A549 (cell line): ENCODE results near the gene CEP85. TPM values are rescaled to one million over a fixed set of nuclear protein-coding genes. Genes with fewer than 3 reads are reported as not detected.

Source experiments
- ATAC-seq, 2 experiments: fragments of 200-7000 bp in 1 of 2; fragments of >200 bp in 1 of 2; cut with Nextera tagmentation in 1 of 2; cut with Tn5 transposase in 1 of 2; 3 replicates each; pipeline versions ENCODE4 v1.8.0 to v1.9.1; 2018 to 2020; ENCODE audit warnings: mild to moderate bottlenecking in 1 of 2, moderate library complexity in 1 of 2
- CTCF ChIA-PET: fragments of 300-600 bp; sonication (Branson Sonifier 250); formaldehyde crosslinking; extraction: SDS; loops from one replicate; lab custom pipeline; 2021; ENCODE audit warnings: antibody characterized with exemption, inconsistent platforms; lab: Yijun Ruan, JAX
- POLR2A ChIA-PET: fragments of 350-600 bp; formaldehyde crosslinking; extraction: SDS; loops from one replicate; lab custom pipeline; 2021; ENCODE audit warnings: antibody characterized with exemption, inconsistent platforms; lab: Yijun Ruan, JAX
- DNase-seq, 2 experiments: peaks; one replicate each; pipeline versions ENCODE4 v3.0.0 to v3.0.0-alpha.2; 2011 to 2016; ENCODE audit warnings: low read depth in 1 of 2, low spot score in 1 of 2
- FAIRE-seq: peaks from 2 replicates; lab custom pipeline; 2011; peaks lifted over from hg19 to GRCh38; lab: Jason Lieb, UNC
- H3K27ac ChIP-seq, 2 experiments: fragments of >200 bp; sonication (Bioruptor Twin); formaldehyde crosslinking; 3 replicates each; pipeline ENCODE4 v1.5.1; 2016 to 2017
- H3K4me1 ChIP-seq: fragments of >200 bp; sonication (Bioruptor Twin); formaldehyde crosslinking; 3 replicates; pipeline ENCODE4 v1.6.1; 2016
- H3K4me2 ChIP-seq: fragments of >200 bp; sonication (Bioruptor Twin); formaldehyde crosslinking; 3 replicates; pipeline ENCODE4 v1.6.1; 2016
- H3K4me3 ChIP-seq: fragments of >200 bp; sonication (Bioruptor Twin); formaldehyde crosslinking; 3 replicates; pipeline ENCODE4 v1.5.1; 2016
- H3K9me3 ChIP-seq: fragments of >200 bp; sonication (Bioruptor Twin); formaldehyde crosslinking; 3 replicates; pipeline ENCODE4 v1.6.1; 2016
- BHLHE40 ChIP-seq: IDR thresholded peaks from 2 replicates; pipeline ENCODE4 v1.6.1; 2012; ENCODE audit warnings: low read depth, low read length, inconsistent platforms
- CBX8 ChIP-seq: fragments of 200-600 bp; sonication (generic); IDR thresholded peaks from 2 replicates; pipeline ENCODE4 v1.6.1; 2016
- CHD2 ChIP-seq: fragments of 150-350 bp; IDR thresholded peaks from 2 replicates; pipeline ENCODE4 v1.6.1; 2014; ENCODE audit warnings: low read length; ENCODE audit not compliant: partially characterized antibody
- CHD4 ChIP-seq: fragments of 200-600 bp; sonication (generic); IDR thresholded peaks from 2 replicates; pipeline ENCODE4 v1.6.1; 2016; ENCODE audit warnings: antibody characterized with exemption, mild to moderate bottlenecking, borderline replicate concordance
- EHF ChIP-seq: fragments of 250-450 bp; sonication (Bioruptor Pico); IDR thresholded peaks from 2 replicates; pipeline ENCODE4 v1.5.0; 2020; ENCODE audit warnings: mild to moderate bottlenecking
- FOSL2 ChIP-seq, 2 experiments: fragments of 450-650 bp in 1 of 2; fragments of >200 bp in 1 of 2; sonication (Bioruptor Twin) in 1 of 2; formaldehyde crosslinking; IDR thresholded peaks; 2 replicates each; pipeline versions ENCODE4 v1.5.0 to v1.6.1; 2016 to 2020; ENCODE audit warnings: mild to moderate bottlenecking in 1 of 2, moderate library complexity in 1 of 2
- GATA3 ChIP-seq: IDR thresholded peaks from 2 replicates; pipeline ENCODE4 v1.6.1; 2012; ENCODE audit warnings: borderline replicate concordance
- HEYL ChIP-seq: fragments of 250-450 bp; sonication (Bioruptor Pico); IDR thresholded peaks from 2 replicates; pipeline ENCODE4 v1.8.0; 2021; ENCODE audit warnings: mild to moderate bottlenecking, moderate library complexity
- JUN ChIP-seq, 2 experiments: fragments of >200 bp; sonication (Bioruptor Twin); formaldehyde crosslinking; IDR thresholded peaks; 2 replicates in 1 of 2; 3 replicates in 1 of 2; pipeline ENCODE4 v1.6.1; 2016 to 2017
- JUNB ChIP-seq: fragments of >200 bp; sonication (Bioruptor Twin); formaldehyde crosslinking; IDR thresholded peaks from 2 replicates; pipeline ENCODE4 v1.6.1; 2016
- MAFK ChIP-seq: fragments of 450-650 bp; IDR thresholded peaks from 2 replicates; pipeline ENCODE4 v1.6.1; 2014; ENCODE audit not compliant: partially characterized antibody
- MAZ ChIP-seq: fragments of 150-350 bp; IDR thresholded peaks from 2 replicates; pipeline ENCODE4 v1.6.1; 2014; ENCODE audit warnings: antibody characterized with exemption, low read depth, low read length, borderline replicate concordance
- MYC ChIP-seq: IDR thresholded peaks from 2 replicates; pipeline ENCODE4 v1.6.1; 2012; ENCODE audit warnings: mild to moderate bottlenecking, inconsistent platforms, low read length, improper control_type of control experiment, borderline replicate concordance
- NPAS2 ChIP-seq: fragments of 250-450 bp; sonication (Bioruptor Pico); IDR thresholded peaks from 2 replicates; pipeline ENCODE4 v1.8.0; 2022; ENCODE audit warnings: mild to moderate bottlenecking, moderate library complexity, borderline replicate concordance
- RAD21 ChIP-seq, 2 experiments: fragments of >200 bp in 1 of 2; sonication (Bioruptor Twin) in 1 of 2; formaldehyde crosslinking in 1 of 2; IDR thresholded peaks in 1 of 2; conservative IDR thresholded peaks in 1 of 2; 2 replicates in 1 of 2; 3 replicates in 1 of 2; pipeline ENCODE4 v1.6.1; 2012 to 2018; ENCODE audit warnings: inconsistent platforms in 1 of 2
- RFX5 ChIP-seq: fragments of 450-650 bp; IDR thresholded peaks from 2 replicates; pipeline ENCODE4 v1.7.1; 2014; ENCODE audit warnings: antibody characterized with exemption, mild to moderate bottlenecking, moderate library complexity
- RNF2 ChIP-seq: fragments of 200-600 bp; sonication (generic); IDR thresholded peaks from 2 replicates; pipeline ENCODE4 v1.6.1; 2016; ENCODE audit warnings: low read depth, mild to moderate bottlenecking, antibody characterized with exemption, moderate library complexity, borderline replicate concordance
- SMC3 ChIP-seq: fragments of >200 bp; sonication (Bioruptor Twin); formaldehyde crosslinking; IDR thresholded peaks from 3 replicates; pipeline ENCODE4 v1.6.1; 2018; ENCODE audit warnings: inconsistent platforms
- TFCP2L1 ChIP-seq: fragments of 250-450 bp; sonication (Bioruptor Pico); IDR thresholded peaks from 2 replicates; pipeline ENCODE4 v1.5.0; 2021; ENCODE audit warnings: mild to moderate bottlenecking
- WGBS: methylation state at CpG from one replicate; pipeline ENCODE4 v1.1.6; 2017; ENCODE audit errors: missing lambda C conversion rate; 5-methylcytosine and 5-hydroxymethylcytosine counted together
- polyA plus RNA-seq, 4 experiments: library from polyadenylated mRNA; depleted of rRNA in 3 of 4; stranded (reverse); fragments of >200 nt; fragmentation: RNase III in 1 of 4; extraction: RNeasy Plus Mini Kit Qiagen cat#74134 plus additional on column Dnase treatment in 1 of 4; gene quantifications; 2 replicates in 3 of 4; 3 replicates in 1 of 4; pipeline ENCODE4 v1.2.3, GENCODE V29; 2011 to 2017
- TF ChIP-seq, protein P1 (sequence below): fragments of >200 bp; sonication (Bioruptor Twin); formaldehyde crosslinking; IDR thresholded peaks from 3 replicates; pipeline ENCODE4 v1.5.1; 2016

Gene CEP85
- polyA plus RNA-seq, 2 of the 4 experiments (the other 2 are of a cell fraction): 13.0 to 21.1 TPM

DNA sequence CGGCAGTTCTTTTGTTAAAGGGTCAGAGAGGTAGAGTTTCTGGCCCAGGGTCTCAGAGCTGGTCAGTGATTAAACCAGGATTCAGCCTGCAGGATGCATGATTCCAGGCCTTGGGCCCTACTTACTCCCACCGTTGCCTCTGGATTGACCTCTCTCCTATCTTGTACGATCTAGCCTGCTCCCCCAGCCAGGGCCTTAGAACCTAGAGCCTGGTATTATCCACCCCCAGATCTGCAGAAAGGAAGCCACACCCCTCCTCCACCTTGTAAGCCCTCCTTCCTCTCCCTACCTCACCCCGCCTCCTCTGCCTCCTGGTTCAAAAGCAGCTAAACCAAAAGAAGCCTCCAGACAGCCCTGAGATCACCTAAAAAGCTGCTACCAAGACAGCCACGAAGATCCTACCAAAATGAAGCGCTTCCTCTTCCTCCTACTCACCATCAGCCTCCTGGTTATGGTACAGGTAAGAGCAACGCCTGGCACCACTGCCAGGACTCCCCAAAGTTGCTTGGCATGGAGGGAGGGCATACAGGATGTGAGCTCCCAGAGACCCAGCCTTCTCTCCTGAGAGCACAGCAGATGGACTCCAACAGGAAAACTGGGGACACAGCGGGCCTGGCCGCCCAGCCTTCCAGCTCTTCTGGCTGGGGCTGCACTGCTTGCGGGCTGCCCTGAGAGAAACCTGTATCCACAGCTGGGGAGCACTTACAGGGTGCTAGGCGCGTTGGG is 83.8 kb downstream of the CEP85 start, which contains the start of gene CD52 (continued):
- no peak for TF ChIP-seq CHD2
- no peak for TF ChIP-seq NPAS2
- TF ChIP-seq JUNB: no peak

DNA sequence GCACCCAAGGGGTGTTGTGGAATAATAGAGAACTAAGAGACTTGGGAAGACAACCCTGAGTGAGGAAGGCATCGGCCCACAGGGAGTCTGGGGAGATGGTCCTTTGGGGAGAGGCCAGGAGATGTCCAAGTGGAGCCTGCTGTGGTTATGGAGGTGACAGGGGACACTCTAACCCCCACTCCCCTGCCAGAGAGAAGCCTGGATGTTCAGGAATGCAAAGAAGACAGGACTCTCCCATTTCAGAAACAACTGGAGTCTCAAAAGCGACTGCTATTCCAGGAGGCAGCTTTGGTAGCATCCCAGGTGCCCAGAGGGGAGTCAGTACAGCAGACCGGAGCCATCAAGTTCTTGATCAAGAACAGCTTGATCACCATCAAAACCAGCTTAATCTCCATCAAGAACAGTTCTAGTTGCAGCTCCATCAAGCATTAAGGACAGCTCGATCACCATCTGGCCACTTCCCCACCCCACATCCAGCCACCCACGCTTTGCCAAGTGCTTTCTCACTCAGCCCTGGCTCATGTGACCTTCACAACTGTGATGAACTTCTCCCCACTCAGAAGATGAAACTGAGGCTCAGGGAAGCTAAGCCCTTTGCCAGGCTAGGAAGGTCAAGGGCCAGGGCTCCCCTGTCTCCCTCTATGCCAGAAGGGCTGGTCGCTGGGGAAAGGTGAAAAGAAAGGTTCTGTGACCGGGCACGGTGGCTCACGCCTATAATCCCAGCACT is 84.5 kb downstream of the CEP85 start:
- FAIRE-seq: no peak
- H3K4me1 ChIP-seq: 0 out of 3 replicates have a peak, but pooled peaks cover 5% of the 10 kb centered on the region
- 86% methylated on average over 9 of the region's 9 CpGs for WGBS
- H3K9me3 ChIP-seq: no peaks in the 10 kb centered on the region
- ATAC-seq: no peak
- CTCF ChIA-PET: interaction anchor here (0.6 to 14.3 kb wide), 9 partner anchors 12 to 155 kb away, joined by 3 to 128 read pairs (median 3); partner anchors contain the start of genes SH3BGRL3 and UBXN11
- no peak overlapping the region for H3K4me3 ChIP-seq
- POLR2A ChIA-PET: no interaction called here
- DNase-seq: no peak
- no peak overlapping the region for H3K4me2 ChIP-seq
- H3K27ac ChIP-seq: no peak overlapping the region
- TF ChIP-seq TFCP2L1 (no peak), RNF2 (no peak), RFX5 (no peak), FOSL2 (IDR thresholded peaks at IDR 0.05) (no peak), FOSL2 (CRISPR knock-in tag; IDR thresholded peaks at IDR 0.05) (no peak), BHLHE40 (no peak), RAD21 (conservative IDR thresholded peaks at IDR 0.05 in 1 of 2, IDR thresholded peaks at IDR 0.05 in 1 of 2) (no peak)

DNA sequence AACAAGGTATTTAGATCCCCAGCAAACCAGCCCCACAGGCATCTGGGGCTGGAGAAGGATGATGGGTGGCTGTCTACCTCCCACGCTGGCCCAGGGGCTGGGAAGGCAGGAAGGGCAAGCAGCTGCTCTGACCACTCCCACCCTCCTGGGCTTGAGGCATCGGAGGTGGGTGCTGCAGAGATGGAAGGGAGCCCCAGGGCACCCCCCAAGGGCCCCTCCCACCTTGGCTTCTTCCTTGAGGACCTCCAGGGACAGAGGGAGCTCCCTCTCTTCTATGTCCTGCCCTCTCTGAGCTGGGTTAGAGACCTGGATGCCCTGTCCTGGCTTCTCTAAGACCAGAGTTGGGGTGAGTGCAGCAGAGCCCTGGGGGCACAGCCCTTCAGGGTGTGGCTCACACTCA is 86.9 kb downstream of the CEP85 start:
- 50% methylated on average over 2 of the region's 2 CpGs for WGBS
- DNase-seq: no peak
- ChIA-PET CTCF (interaction anchor here (0.6 to 14.3 kb wide), 21 partner anchors 11 to 695 kb away, joined by 3 to 128 read pairs (median 12); partner anchors contain the start of gene SH3BGRL3), POLR2A (no interaction called here)
- no peak overlapping the region for H3K4me3 ChIP-seq
- H3K4me1 ChIP-seq: 0 out of 3 replicates have a peak, but pooled peaks cover 5% of the 10 kb centered on the region
- no peak for FAIRE-seq
- H3K9me3 ChIP-seq: no peaks in the 10 kb centered on the region
- peak overlapping the region in 1 of 2 experiments; percentile 67; a peak in 2 of 6 replicates for H3K27ac ChIP-seq
- ATAC-seq: peak; percentile 7 to 30; a peak in 2 of 6 replicates
- TF ChIP-seq JUN (IDR thresholded peaks at IDR 0.05) (no peak), MYC (no peak), HEYL (CRISPR knock-in tag) (no peak), MAFK (no peak), EHF (CRISPR knock-in tag) (no peak), CHD4 (no peak), GATA3 (no peak), RFX5 (no peak)
- peak overlapping the region; percentile 37; the same call in 1 of the 3 replicates for H3K4me2 ChIP-seq

DNA sequence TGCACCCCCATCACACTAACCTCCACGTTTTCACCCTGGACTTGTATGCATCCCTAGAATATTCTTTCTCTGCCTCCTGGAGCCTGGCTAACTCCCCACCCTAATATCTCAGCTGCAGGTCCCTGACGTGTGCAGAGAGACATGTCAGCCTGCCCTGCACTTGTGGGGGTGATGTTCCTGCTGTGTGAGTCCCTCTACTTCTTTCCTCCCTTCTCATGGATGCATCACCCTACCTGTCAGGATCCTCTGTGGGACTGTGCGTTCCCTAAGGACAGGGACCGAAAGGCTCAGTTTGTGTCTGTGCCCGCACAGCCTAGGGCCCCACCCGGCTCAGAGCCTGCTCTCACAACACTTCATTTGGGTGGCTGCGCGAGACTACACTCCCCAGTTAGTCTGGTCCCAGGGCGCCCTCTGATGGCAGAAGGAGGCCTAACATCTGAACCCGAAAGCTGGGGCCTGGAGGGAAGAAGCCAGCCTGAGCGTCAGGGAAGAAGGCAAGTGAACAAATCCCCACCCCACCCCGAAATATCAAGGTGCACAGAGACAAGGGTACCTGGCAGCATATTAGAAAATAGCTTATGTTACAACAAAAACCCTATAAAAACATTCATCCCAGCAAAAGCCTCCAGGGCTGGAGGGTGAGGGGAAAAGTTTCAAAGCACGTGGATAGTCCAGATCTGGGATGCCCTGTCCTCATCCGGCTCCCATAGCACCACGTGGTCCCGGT is 87.5 kb downstream of the CEP85 start:
- Histone ChIP-seq H3K9me3 (no peaks in the 10 kb centered on the region), H3K4me2 (peak overlapping the region; percentile 37; the same call in 2 of the 3 replicates), H3K4me3 (no peak overlapping the region), H3K4me1 (0 out of 3 replicates have a peak, but pooled peaks cover 5% of the 10 kb centered on the region)
- CTCF ChIA-PET: interaction anchor here (0.6 to 14.3 kb wide), 53 partner anchors 10 to 695 kb away, joined by 3 to 128 read pairs (median 4); partner anchors contain the start of genes C1orf232, CATSPER4, CEP85 and SH3BGRL3
- DNase-seq: peak; percentile 69 to 75
- ATAC-seq: peak; percentile 88 to 97
- WGBS: 29% methylated on average over 10 of the region's 16 CpGs
- TF ChIP-seq CHD2 (peak; percentile 50), RAD21 (conservative IDR thresholded peaks at IDR 0.05 in 1 of 2, IDR thresholded peaks at IDR 0.05 in 1 of 2) (peak; percentile 78 to 88), SMC3 (peak; percentile 67), RFX5 (no peak), MAZ (0 out of 2 replicates have a peak, but pooled peaks have one; percentile 42), CBX8 (no peak)
- TF ChIP-seq, protein P1, sequence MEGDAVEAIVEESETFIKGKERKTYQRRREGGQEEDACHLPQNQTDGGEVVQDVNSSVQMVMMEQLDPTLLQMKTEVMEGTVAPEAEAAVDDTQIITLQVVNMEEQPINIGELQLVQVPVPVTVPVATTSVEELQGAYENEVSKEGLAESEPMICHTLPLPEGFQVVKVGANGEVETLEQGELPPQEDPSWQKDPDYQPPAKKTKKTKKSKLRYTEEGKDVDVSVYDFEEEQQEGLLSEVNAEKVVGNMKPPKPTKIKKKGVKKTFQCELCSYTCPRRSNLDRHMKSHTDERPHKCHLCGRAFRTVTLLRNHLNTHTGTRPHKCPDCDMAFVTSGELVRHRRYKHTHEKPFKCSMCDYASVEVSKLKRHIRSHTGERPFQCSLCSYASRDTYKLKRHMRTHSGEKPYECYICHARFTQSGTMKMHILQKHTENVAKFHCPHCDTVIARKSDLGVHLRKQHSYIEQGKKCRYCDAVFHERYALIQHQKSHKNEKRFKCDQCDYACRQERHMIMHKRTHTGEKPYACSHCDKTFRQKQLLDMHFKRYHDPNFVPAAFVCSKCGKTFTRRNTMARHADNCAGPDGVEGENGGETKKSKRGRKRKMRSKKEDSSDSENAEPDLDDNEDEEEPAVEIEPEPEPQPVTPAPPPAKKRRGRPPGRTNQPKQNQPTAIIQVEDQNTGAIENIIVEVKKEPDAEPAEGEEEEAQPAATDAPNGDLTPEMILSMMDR: peak; percentile 63
- TF ChIP-seq, all 56 proteins: peak for 5
- H3K27ac ChIP-seq: peak overlapping the region in 1 of 2 experiments; percentile 67; a peak in 3 of 6 replicates
- POLR2A ChIA-PET: no interaction called here
- no peak for FAIRE-seq
